WTC11 (cell line): ENCODE results near the gene DUS1L. TPM values are rescaled to one million over a fixed set of nuclear protein-coding genes. Genes with fewer than 3 reads are reported as not detected.

ENCODE experiments used
- ATAC-seq: fragments of 200-7000 bp; cut with Tn5 transposase; 2 replicates; pipeline ENCODE4 v1.10.0; 2021; ENCODE audit warnings: mild to moderate bottlenecking, moderate library complexity
- CTCF ChIA-PET: fragments of 300-600 bp; sonication (Branson Sonifier 250); formaldehyde crosslinking; loops from one replicate; lab custom pipeline; 2021; ENCODE audit warnings: antibody characterized with exemption; lab: Charles Lee
- POLR2A ChIA-PET: fragments of 350-600 bp; sonication (Branson Sonifier 250); formaldehyde crosslinking; loops from one replicate; lab custom pipeline; 2021; ENCODE audit warnings: antibody characterized with exemption; lab: Charles Lee
- DNase-seq: peaks from one replicate; pipeline ENCODE4 v3.0.0; 2021; ENCODE audit warnings: low spot score
- H3K27ac Mint-ChIP-seq: 2 replicates; pipeline ENCODE4 v1.8.0; 2021; ENCODE audit warnings: mixed read lengths
- H3K27me3 Mint-ChIP-seq: 2 replicates; pipeline ENCODE4 v1.8.0; 2021; ENCODE audit warnings: low read depth, mild to moderate bottlenecking, moderate library complexity, mixed read lengths
- H3K36me3 Mint-ChIP-seq: 2 replicates; pipeline ENCODE4 v1.8.0; 2021; ENCODE audit warnings: mixed read lengths
- H3K4me1 Mint-ChIP-seq: 2 replicates; pipeline ENCODE4 v1.8.0; 2022; ENCODE audit warnings: mixed read lengths
- H3K4me3 Mint-ChIP-seq: 2 replicates; pipeline ENCODE4 v1.8.0; 2021; ENCODE audit warnings: mild to moderate bottlenecking, moderate library complexity, mixed read lengths
- H3K9me3 Mint-ChIP-seq: 2 replicates; pipeline ENCODE4 v1.8.0; 2021; ENCODE audit warnings: mixed read lengths
- ATF1 ChIP-seq: sonication (generic); formaldehyde crosslinking; IDR thresholded peaks from 2 replicates; pipeline ENCODE4 v1.8.1; 2023; ENCODE audit warnings: mild to moderate bottlenecking, moderate library complexity, missing genetic modification reagents
- ETV6 ChIP-seq: sonication (generic); formaldehyde crosslinking; IDR thresholded peaks from 2 replicates; pipeline ENCODE4 v1.8.1; 2022; ENCODE audit warnings: mild to moderate bottlenecking, missing genetic modification reagents
- FOXJ3 ChIP-seq: sonication (generic); formaldehyde crosslinking; IDR thresholded peaks from 2 replicates; pipeline ENCODE4 v1.9.0; 2021; ENCODE audit warnings: missing genetic modification reagents, mild to moderate bottlenecking, borderline replicate concordance
- KAT7 ChIP-seq: sonication (generic); formaldehyde crosslinking; IDR thresholded peaks from 2 replicates; pipeline ENCODE4 v1.8.1; 2023; ENCODE audit warnings: missing genetic modification reagents, mild to moderate bottlenecking, borderline replicate concordance
- NFE2L1 ChIP-seq: sonication (generic); formaldehyde crosslinking; IDR thresholded peaks from 2 replicates; pipeline ENCODE4 v1.8.1; 2023; ENCODE audit warnings: missing genetic modification reagents
- NFYB ChIP-seq: sonication (generic); formaldehyde crosslinking; conservative IDR thresholded peaks from 2 replicates; pipeline ENCODE4 v1.8.0; 2022; ENCODE audit warnings: low read depth, missing genetic modification reagents
- NR2C2 ChIP-seq: sonication (generic); formaldehyde crosslinking; IDR thresholded peaks from 2 replicates; pipeline ENCODE4 v1.8.0; 2022; ENCODE audit warnings: mild to moderate bottlenecking, missing genetic modification reagents
- PRRX2 ChIP-seq: fragments of 250-450 bp; sonication (Bioruptor Pico); IDR thresholded peaks from 2 replicates; pipeline ENCODE4 v1.8.0; 2021; ENCODE audit warnings: mild to moderate bottlenecking
- SP1 ChIP-seq: sonication (generic); formaldehyde crosslinking; conservative IDR thresholded peaks from 2 replicates; pipeline ENCODE4 v1.8.1; 2022; ENCODE audit warnings: missing genetic modification reagents
- ZNF219 ChIP-seq: sonication (generic); formaldehyde crosslinking; IDR thresholded peaks from 2 replicates; pipeline ENCODE4 v1.8.0; 2023; ENCODE audit warnings: missing genetic modification reagents, mild to moderate bottlenecking, borderline replicate concordance
- ZNF232 ChIP-seq: sonication (generic); formaldehyde crosslinking; IDR thresholded peaks from 2 replicates; pipeline ENCODE4 v1.8.0; 2022; ENCODE audit warnings: mild to moderate bottlenecking, missing genetic modification reagents
- total RNA-seq: library from RNA; stranded (reverse); gene quantifications from 3 replicates; pipeline ENCODE4 v1.2.3, GENCODE V29; 2021
- TF ChIP-seq, protein P1 (sequence below): fragments of 200-600 bp; IDR thresholded peaks from 2 replicates; pipeline ENCODE4 v1.8.0; 2022; ENCODE audit warnings: antibody characterized with exemption
- TF ChIP-seq, protein P2 (sequence below): sonication (generic); formaldehyde crosslinking; IDR thresholded peaks from 2 replicates; pipeline ENCODE4 v1.8.1; 2022; ENCODE audit warnings: mild to moderate bottlenecking, moderate library complexity, missing genetic modification reagents
- TF ChIP-seq, protein P3 (sequence below): sonication (generic); formaldehyde crosslinking; IDR thresholded peaks from 2 replicates; pipeline ENCODE4 v1.8.0; 2022; ENCODE audit warnings: missing genetic modification reagents
- TF ChIP-seq, protein P4 (sequence below): sonication (generic); formaldehyde crosslinking; IDR thresholded peaks from 2 replicates; pipeline ENCODE4 v1.8.1; 2022; ENCODE audit warnings: mild to moderate bottlenecking, missing genetic modification reagents, moderate library complexity, borderline replicate concordance
- TF ChIP-seq, protein P5 (sequence below): sonication (generic); formaldehyde crosslinking; IDR thresholded peaks from 2 replicates; pipeline ENCODE4 v1.8.0; 2023; ENCODE audit warnings: missing genetic modification reagents
- TF ChIP-seq, protein P6 (sequence below): fragments of 250-450 bp; sonication (Bioruptor Pico); IDR thresholded peaks from 2 replicates; pipeline ENCODE4 v1.9.0; 2021; ENCODE audit warnings: mild to moderate bottlenecking

Gene DUS1L
- total RNA-seq, 1 experiment from 2014 or later: 120 TPM

DNA sequence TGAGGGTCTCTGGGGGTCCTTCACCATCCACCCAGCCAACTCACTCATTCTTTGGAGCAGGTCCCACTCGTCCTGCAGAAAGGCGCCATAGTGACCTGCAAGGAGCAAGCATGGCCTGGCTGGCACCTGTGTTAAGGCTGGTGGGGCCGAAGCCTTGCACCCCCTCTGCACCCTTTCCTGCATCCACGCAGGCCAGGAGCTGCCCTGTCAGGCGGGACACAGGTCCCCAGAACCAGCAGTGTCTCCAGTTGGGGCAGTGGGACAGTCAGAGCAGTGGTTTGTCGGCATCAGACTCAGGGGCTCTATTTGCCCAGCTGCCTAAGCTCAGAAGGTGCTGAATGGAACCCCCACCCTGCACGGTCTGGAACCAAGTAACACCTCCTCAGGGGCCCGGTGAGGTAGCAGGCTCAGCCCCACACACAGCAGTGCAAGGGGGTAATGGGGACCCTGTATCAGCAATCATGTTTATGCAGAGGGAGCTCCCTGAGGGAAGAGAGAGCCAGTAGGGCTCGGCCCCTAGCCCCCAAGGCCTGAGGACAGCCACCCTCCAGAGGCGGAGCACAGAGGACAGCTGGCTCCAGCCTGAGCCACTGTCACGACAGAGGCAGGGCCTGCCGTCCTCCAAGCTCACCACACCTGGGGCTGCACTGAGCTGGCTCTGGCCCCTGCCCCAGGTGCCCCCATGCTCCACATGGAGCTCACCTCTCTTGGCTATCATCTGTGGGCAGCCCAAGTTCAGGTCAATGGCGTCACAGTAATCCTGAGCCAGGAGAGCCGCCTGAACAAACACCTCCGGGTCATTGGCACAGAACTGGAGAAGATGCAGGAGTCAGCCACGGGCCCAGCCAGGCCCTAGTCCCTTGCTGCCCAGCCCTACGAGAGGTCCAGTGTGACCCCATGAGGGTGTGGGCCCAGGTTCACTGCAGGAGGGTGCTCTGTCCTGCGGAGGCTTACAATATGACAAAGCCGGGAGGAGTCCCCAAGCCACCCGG is 1.9 kb downstream of the DUS1L start:
- ATAC-seq (no peak), DNase-seq (no peak)
- 0 out of 2 replicates have a peak, but pooled peaks cover 2% of the 10 kb centered on the region for H3K4me1 Mint-ChIP-seq
- CTCF ChIA-PET: interaction anchor here (0.7 to 2.6 kb wide), 4 partner anchors 26 to 90 kb away, joined by 3 to 19 read pairs (median 6); partner anchors contain the start of gene DCXR
- no peaks in the 10 kb centered on the region for H3K27me3 Mint-ChIP-seq
- POLR2A ChIA-PET: no interaction called here
- peaks cover 3% of the 10 kb centered on the region; the same call in 1 of the 2 replicates for H3K36me3 Mint-ChIP-seq
- H3K4me3 Mint-ChIP-seq: peak overlapping the region; percentile 67
- H3K27ac Mint-ChIP-seq: no peak overlapping the region
- TF ChIP-seq PRRX2 (CRISPR knock-in tag): no peak
- no peak for TF ChIP-seq NR2C2 (CRISPR knock-in tag)
- TF ChIP-seq NFE2L1: no peak
- TF ChIP-seq KAT7 (CRISPR knock-in tag): no peak
- TF ChIP-seq NFYB (CRISPR knock-in tag): no peak
- TF ChIP-seq, protein P1, sequence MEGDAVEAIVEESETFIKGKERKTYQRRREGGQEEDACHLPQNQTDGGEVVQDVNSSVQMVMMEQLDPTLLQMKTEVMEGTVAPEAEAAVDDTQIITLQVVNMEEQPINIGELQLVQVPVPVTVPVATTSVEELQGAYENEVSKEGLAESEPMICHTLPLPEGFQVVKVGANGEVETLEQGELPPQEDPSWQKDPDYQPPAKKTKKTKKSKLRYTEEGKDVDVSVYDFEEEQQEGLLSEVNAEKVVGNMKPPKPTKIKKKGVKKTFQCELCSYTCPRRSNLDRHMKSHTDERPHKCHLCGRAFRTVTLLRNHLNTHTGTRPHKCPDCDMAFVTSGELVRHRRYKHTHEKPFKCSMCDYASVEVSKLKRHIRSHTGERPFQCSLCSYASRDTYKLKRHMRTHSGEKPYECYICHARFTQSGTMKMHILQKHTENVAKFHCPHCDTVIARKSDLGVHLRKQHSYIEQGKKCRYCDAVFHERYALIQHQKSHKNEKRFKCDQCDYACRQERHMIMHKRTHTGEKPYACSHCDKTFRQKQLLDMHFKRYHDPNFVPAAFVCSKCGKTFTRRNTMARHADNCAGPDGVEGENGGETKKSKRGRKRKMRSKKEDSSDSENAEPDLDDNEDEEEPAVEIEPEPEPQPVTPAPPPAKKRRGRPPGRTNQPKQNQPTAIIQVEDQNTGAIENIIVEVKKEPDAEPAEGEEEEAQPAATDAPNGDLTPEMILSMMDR: no peak
- TF ChIP-seq FOXJ3 (CRISPR knock-in tag): no peak
- TF ChIP-seq, protein P2, sequence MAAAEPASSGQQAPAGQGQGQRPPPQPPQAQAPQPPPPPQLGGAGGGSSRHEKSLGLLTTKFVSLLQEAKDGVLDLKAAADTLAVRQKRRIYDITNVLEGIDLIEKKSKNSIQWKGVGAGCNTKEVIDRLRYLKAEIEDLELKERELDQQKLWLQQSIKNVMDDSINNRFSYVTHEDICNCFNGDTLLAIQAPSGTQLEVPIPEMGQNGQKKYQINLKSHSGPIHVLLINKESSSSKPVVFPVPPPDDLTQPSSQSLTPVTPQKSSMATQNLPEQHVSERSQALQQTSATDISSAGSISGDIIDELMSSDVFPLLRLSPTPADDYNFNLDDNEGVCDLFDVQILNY (CRISPR knock-in tag): no peak
- TF ChIP-seq, protein P3, sequence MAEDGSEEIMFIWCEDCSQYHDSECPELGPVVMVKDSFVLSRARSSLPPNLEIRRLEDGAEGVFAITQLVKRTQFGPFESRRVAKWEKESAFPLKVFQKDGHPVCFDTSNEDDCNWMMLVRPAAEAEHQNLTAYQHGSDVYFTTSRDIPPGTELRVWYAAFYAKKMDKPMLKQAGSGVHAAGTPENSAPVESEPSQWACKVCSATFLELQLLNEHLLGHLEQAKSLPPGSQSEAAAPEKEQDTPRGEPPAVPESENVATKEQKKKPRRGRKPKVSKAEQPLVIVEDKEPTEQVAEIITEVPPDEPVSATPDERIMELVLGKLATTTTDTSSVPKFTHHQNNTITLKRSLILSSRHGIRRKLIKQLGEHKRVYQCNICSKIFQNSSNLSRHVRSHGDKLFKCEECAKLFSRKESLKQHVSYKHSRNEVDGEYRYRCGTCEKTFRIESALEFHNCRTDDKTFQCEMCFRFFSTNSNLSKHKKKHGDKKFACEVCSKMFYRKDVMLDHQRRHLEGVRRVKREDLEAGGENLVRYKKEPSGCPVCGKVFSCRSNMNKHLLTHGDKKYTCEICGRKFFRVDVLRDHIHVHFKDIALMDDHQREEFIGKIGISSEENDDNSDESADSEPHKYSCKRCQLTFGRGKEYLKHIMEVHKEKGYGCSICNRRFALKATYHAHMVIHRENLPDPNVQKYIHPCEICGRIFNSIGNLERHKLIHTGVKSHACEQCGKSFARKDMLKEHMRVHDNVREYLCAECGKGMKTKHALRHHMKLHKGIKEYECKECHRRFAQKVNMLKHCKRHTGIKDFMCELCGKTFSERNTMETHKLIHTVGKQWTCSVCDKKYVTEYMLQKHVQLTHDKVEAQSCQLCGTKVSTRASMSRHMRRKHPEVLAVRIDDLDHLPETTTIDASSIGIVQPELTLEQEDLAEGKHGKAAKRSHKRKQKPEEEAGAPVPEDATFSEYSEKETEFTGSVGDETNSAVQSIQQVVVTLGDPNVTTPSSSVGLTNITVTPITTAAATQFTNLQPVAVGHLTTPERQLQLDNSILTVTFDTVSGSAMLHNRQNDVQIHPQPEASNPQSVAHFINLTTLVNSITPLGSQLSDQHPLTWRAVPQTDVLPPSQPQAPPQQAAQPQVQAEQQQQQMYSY (CRISPR knock-in tag): no peak
- TF ChIP-seq ZNF232 (CRISPR knock-in tag): no peak
- TF ChIP-seq SP1: no peak
- TF ChIP-seq, protein P4, sequence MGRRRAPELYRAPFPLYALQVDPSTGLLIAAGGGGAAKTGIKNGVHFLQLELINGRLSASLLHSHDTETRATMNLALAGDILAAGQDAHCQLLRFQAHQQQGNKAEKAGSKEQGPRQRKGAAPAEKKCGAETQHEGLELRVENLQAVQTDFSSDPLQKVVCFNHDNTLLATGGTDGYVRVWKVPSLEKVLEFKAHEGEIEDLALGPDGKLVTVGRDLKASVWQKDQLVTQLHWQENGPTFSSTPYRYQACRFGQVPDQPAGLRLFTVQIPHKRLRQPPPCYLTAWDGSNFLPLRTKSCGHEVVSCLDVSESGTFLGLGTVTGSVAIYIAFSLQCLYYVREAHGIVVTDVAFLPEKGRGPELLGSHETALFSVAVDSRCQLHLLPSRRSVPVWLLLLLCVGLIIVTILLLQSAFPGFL (CRISPR knock-in tag): no peak
- no peak for TF ChIP-seq ETV6 (CRISPR knock-in tag)
- no peak for TF ChIP-seq ZNF219
- TF ChIP-seq, protein P5, sequence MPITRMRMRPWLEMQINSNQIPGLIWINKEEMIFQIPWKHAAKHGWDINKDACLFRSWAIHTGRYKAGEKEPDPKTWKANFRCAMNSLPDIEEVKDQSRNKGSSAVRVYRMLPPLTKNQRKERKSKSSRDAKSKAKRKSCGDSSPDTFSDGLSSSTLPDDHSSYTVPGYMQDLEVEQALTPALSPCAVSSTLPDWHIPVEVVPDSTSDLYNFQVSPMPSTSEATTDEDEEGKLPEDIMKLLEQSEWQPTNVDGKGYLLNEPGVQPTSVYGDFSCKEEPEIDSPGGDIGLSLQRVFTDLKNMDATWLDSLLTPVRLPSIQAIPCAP (CRISPR knock-in tag): no peak
- no peak for TF ChIP-seq ATF1 (CRISPR knock-in tag)
- TF ChIP-seq, protein P6, sequence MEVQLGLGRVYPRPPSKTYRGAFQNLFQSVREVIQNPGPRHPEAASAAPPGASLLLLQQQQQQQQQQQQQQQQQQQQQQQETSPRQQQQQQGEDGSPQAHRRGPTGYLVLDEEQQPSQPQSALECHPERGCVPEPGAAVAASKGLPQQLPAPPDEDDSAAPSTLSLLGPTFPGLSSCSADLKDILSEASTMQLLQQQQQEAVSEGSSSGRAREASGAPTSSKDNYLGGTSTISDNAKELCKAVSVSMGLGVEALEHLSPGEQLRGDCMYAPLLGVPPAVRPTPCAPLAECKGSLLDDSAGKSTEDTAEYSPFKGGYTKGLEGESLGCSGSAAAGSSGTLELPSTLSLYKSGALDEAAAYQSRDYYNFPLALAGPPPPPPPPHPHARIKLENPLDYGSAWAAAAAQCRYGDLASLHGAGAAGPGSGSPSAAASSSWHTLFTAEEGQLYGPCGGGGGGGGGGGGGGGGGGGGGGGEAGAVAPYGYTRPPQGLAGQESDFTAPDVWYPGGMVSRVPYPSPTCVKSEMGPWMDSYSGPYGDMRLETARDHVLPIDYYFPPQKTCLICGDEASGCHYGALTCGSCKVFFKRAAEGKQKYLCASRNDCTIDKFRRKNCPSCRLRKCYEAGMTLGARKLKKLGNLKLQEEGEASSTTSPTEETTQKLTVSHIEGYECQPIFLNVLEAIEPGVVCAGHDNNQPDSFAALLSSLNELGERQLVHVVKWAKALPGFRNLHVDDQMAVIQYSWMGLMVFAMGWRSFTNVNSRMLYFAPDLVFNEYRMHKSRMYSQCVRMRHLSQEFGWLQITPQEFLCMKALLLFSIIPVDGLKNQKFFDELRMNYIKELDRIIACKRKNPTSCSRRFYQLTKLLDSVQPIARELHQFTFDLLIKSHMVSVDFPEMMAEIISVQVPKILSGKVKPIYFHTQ (CRISPR knock-in tag): no peak
- no peaks in the 10 kb centered on the region for H3K9me3 Mint-ChIP-seq
